KG1 (cell line): Measurements from ENCODE around the gene SESN1.
"Not testable (repeated sequence)": the region's sequence is repeated elsewhere in the genome, so short reads cannot be mapped to it uniquely, and the experiment has no call there.

ENCODE experiments used
- DNase-seq: peaks from one replicate; lab custom pipeline; 2025; lab: John Stamatoyannopoulos, UW

The SESN1 gene

GRCh38 chr6:109094416-109095035 is at the start of gene SESN1:
Gene SESN1 (minus strand): TSS chr6:109094846. CDS start chr6:109094073, 773 bp downstream.
- peak; percentile 79 for DNase-seq

DNA sequence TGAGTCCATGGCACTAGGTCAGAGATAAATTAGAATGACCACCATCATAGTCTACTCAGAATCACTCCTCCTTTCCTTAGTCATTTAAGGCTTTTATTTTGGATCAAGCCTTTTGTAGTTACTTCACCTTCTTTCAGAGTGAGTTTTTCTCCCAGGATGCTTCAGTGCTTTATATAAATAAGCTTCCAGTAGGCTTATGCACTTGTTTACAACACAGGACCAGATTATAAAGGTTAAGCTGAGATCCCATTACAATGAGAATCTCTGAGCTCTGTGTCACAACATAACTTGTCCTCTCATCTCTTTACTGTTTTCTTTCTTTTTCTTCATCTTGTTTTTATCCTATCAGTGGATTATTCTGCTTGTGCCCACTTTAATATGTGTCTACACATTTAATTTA is 48.5 kb upstream of the SESN1 start:
- DNase-seq, result no peak

- not testable (repeated sequence) for DNase-seq
Measured at GRCh38 chr6:109142067-109142466, 47.4 kb upstream of the SESN1 start.

- DNase-seq, result no peak
Measured at GRCh38 chr6:109139109-109139508, 44.5 kb upstream of the SESN1 start.

GRCh38 chr6:109136530-109136929 is 41.9 kb upstream of the SESN1 start:
- DNase-seq, result not testable (repeated sequence)

GRCh38 chr6:109136039-109136438 is 41.4 kb upstream of the SESN1 start:
- DNase-seq, result not testable (repeated sequence)

GRCh38 chr6:109135600-109135999 is 41.0 kb upstream of the SESN1 start:
- not testable (repeated sequence) for DNase-seq

DNA sequence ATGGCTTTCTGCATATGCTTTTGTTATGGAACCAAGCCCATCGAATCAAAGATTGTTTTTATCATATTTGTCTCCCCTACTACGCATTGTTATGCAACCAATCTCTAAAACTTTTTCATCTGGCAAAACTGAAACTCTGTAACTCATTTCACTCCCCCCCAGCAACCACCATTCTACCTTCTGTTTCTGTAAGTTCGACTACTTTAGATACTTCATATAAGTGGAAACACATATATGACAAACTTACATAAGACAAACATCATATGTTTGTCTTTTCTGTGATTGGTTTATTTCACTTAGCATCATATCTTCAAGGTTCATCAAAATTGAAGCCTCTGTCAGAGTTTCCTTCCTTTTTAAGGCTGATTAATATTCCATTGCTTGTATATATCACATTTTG is 35.4 kb upstream of the SESN1 start:
- no peak for DNase-seq

DNA sequence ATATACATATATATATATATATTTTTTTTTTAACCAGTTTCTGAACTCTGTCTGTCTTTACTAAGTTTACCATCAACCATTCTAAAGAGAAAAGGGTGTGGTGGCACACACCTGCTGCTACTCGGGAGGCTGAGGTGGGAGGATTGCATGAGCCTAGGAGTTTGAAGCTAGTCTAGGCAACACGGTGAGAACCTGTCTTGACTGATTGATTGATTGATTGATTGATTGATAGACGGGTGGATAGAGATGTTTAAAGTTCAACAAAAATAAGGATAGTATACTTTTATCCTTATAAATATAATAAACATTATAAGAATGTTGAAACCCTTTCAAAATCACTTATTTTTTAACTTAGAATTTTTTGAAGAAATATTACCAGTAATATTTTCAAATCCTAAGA is 30.9 kb upstream of the SESN1 start:
- DNase-seq, result no peak

- no peak for DNase-seq
Measured at GRCh38 chr6:109124219-109124618, 29.6 kb upstream of the SESN1 start.

DNA sequence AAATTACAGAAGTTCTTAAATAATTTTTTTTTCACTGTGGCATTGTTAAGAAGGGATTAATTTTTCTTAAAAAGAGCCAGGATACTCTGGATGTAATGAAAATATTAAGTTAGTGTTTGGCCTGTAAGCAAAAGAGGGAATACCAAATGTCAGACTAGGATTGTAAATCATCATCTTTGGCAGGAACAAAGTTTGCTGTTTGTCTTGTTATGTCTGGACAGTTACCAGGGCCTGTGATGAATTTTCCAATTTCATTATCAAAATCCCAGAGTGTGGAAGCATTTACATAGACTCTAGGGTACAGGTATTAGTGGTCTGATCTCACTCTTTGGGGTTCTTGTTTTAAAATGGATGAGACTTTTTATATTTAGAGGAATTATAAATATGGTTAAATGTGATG is 26.8 kb upstream of the SESN1 start:
- DNase-seq, result no peak

- no peak for DNase-seq
Measured at GRCh38 chr6:109118871-109119354, 24.3 kb upstream of the SESN1 start.

- DNase-seq, result no peak
Measured at GRCh38 chr6:109118337-109118736, 23.7 kb upstream of the SESN1 start.

DNA sequence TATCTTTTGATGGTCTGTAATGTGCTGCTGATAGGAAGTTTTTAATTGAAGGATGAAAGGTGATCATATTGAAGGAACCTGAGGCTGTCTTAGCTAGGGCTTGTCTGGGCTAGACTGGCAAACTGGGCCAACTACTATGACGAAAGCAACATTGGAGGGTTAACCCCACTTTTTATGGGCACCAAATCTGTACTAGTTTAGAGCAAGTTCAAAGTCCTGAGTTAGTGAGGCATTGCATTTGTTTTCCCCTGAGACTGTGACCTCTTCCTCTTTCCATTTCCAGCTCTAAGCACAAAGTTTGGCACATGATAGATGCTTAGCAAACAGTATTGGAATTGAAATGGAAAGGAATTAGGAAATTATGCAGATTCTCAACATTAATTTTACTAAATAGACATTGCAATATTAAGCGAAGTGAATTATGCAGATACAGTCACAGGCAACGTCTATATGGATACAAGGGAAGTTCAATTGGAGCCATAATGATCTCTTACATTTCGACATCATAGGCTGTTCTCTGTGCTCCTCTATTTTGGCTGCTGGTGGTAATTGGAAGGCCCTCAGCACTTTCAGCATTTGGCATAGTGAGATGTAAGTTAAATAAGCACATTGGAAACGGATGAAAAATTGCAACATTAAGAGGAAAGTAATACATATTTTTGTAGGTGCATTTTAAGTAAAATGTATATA is 22.8 kb upstream of the SESN1 start:
- DNase-seq, result no peak

DNA sequence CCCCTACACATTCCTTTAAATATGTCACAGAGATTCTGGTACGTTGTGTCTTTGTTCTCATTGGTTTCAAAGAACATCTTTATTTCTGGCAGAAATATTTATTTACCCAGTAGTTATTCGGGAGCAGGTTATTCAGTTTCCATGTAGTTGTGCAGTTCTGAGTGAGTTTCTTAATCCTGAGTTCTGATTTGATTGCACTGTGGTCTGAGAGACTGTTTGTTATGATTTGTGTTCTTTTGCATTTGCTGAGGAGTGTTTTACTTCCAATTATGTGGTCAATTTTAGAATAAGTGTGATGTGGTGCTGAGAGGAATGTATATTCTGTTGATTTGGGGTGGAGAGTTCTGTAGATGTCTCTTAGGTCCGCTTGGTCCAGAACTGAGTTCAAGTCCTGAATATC is 18.0 kb upstream of the SESN1 start:
- not testable (repeated sequence) for DNase-seq

DNA sequence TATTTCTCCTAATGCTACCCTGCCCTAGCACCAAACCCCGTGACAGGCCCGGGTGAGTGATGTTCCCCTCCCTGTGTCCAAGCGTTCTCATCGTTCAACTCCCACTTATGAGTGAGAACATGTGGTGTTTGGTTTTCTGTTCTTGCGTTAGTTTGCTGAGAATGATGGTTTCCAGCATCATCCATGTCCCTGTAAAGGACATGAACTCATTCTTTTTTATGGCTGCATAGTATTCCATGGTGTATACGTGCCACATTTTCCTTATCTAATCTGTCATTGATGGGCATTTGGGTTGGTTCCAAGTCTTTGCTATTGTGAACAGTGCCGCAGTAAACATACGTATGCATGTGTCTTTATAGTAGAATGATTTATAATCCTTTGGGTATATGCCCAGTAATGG is 15.0 kb upstream of the SESN1 start:
- DNase-seq, result not testable (repeated sequence)

DNA sequence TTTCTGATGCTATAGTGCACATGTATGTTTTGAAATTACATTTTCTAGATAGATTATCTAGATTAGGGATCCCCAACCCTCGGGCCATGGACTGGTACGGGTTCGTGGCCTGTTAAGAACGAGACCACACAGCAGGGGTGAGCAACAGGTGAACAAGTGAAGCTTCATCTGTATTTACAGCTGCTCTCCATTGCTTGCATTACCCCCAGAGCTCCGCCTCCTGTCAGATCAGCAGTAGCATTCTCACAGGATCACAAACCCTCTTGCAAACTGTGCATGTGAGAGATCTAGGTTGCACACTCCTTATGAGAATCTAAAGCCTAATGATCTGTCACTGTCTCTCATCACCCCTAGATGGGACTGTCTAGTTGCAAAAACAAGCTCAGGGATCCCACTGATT is 11.0 kb upstream of the SESN1 start:
- DNase-seq, result no peak

- no peak for DNase-seq
Measured at GRCh38 chr6:109104512-109104911, 9.9 kb upstream of the SESN1 start.

GRCh38 chr6:109103942-109104341 is 9.3 kb upstream of the SESN1 start:
- DNase-seq, result no peak

DNA sequence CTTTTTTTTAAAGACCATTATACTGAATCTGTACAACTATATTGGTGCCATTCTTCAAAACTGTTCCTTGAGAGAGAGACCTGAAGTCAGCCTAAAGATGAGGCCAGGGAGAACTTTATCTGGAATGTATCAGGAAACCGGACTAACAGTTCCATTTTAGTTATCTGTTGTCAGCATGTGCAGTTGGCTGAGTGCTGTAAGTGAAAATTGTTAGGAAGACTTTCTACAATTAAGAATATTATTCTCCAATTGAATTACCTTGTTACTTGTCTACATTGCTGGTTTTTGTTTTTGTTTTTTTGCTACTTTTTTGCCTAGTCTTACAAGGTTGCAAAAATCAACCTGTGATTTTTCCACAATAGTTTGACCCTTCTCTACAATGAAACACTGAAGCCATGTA is 8.1 kb upstream of the SESN1 start:
- DNase-seq, result no peak

GRCh38 chr6:109097661-109098060 is 3.0 kb upstream of the SESN1 start:
- no peak for DNase-seq

DNA sequence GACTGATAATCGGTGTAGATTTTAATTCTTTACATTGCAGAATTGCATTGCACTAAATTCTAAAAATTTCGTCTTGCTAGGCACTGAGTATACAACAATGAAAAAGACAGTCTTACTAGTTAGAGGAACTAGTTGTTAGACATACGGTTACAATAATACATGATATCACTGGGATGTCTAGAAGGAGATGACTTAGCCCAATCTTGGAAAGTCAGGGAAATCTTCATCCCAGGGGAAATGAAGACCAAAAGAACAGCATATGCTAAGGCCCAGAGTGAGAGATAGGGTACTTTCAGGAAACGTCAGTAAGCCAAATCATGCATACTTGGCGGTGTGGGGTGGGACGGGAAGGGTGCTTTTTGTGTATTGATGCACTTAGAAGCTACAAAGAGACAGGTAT is 1.6 kb upstream of the SESN1 start:
- no peak for DNase-seq

DNA sequence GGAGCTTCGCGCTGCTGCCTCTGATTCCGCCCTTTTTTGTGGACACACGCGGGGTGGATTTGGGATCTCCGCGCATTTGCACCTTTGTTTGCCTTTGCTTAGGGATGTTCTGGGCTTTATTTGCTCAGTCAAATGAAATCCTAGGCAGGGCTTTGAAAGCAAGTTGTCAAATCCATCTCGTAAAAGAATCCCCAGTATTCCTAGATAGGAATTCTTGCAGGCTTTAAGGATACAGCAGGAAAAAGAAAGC is 1.1 kb upstream of the SESN1 start:
- no peak for DNase-seq
